Activated CD8-positive, alpha-beta memory T cell treated with anti-CD3 and anti-CD28 coated beads, Interleukin-2, amount 10 ng/mL, durations not matched to agents 7 days and 5 days (primary cell): ENCODE data around the gene ITGA7. TPM values are rescaled to one million over a fixed set of nuclear protein-coding genes. Genes with fewer than 3 reads are reported as not detected.

Experiments used
- ATAC-seq: fragments of 150-1000 bp; cut with Tn5 transposase; one replicate; pipeline ENCODE4 v1.10.0; 2021; ENCODE audit warnings: moderate library complexity
- CTCF ChIA-PET: fragments of 350-600 bp; sonication (Branson Sonifier 250); formaldehyde crosslinking; loops from one replicate; lab custom pipeline; 2021; ENCODE audit warnings: antibody characterized with exemption; lab: Charles Lee
- DNase-seq: peaks from one replicate; pipeline ENCODE4 v3.0.0-alpha.2; 2020
- H3K27ac Mint-ChIP-seq: one replicate; pipeline ENCODE4 v1.8.0; 2021; ENCODE audit warnings: mild to moderate bottlenecking, mixed read lengths
- H3K27me3 Mint-ChIP-seq: one replicate; pipeline ENCODE4 v1.8.0; 2021; ENCODE audit warnings: mixed read lengths
- H3K36me3 Mint-ChIP-seq: one replicate; pipeline ENCODE4 v1.8.0; 2021; ENCODE audit warnings: mild to moderate bottlenecking, mixed read lengths
- H3K4me1 Mint-ChIP-seq: one replicate; pipeline ENCODE4 v1.8.0; 2021; ENCODE audit warnings: mixed read lengths
- H3K4me3 Mint-ChIP-seq: one replicate; pipeline ENCODE4 v1.8.0; 2021; ENCODE audit warnings: mild to moderate bottlenecking, moderate library complexity, mixed read lengths
- H3K9me3 Mint-ChIP-seq: one replicate; pipeline ENCODE4 v1.8.0; 2022; ENCODE audit warnings: low read depth, mixed read lengths
- total RNA-seq, 2 experiments: library from RNA; stranded (reverse); gene quantifications; one replicate each; pipeline ENCODE4 v1.2.3, GENCODE V29; 2021

Gene ITGA7
- total RNA-seq, 2 experiments from 2014 or later: 3.7 to 4.4 TPM

- H3K36me3 Mint-ChIP-seq: peaks cover 10% of the 10 kb centered on the region
- peaks cover 68% of the 10 kb centered on the region for H3K4me1 Mint-ChIP-seq
- ATAC-seq (no peak), DNase-seq (no peak)
- peak within 1 kb of the TSS; percentile 49 for H3K27ac Mint-ChIP-seq
- no peak within 1 kb of the TSS for H3K4me3 Mint-ChIP-seq
- peaks cover 2% of the 10 kb centered on the region for H3K27me3 Mint-ChIP-seq
- H3K9me3 Mint-ChIP-seq: no peaks in the 10 kb centered on the region
- CTCF ChIA-PET: interaction anchor here (1.0 to 11.3 kb wide), 5 partner anchors 10 to 206 kb away, joined by 3 to 233 read pairs (median 7); partner anchors contain the start of gene CD63
Observed at GRCh38 chr12:55720071-55720564, 12.4 kb upstream of the ITGA7 start, which contains the start of gene RDH5. TSS of gene RDH5 (plus strand) at chr12:55720393. CDS start at chr12:55721185, 792 bp downstream.

DNA sequence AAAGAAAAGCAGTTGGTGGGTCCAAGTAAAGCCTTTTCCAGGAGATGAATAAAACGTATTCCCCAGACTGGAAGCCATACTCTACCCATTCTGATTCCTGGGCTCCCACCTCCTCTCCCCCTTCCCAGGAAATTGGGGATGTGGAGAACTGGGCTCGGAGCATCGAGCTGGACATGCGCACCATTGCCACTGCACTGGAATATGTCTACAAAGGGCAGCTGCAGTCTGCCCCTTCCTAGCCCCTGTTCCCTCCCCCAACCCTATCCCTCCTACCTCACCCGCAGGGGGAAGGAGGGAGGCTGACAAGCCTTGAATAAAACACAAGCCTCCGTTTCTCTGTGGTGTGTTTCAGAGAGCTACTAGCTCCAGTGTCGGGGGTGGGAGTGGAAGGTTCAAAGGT, 11.7 kb upstream of the ITGA7 start:
- no peak overlapping the region for H3K4me3 Mint-ChIP-seq
- H3K4me1 Mint-ChIP-seq: peaks cover 61% of the 10 kb centered on the region
- no peaks in the 10 kb centered on the region for H3K9me3 Mint-ChIP-seq
- no peak for ATAC-seq
- peaks cover 2% of the 10 kb centered on the region for H3K27me3 Mint-ChIP-seq
- CTCF ChIA-PET: interaction anchor here (1.2 to 11.3 kb wide), 4 partner anchors 11 to 207 kb away, joined by 3 to 233 read pairs (median 14); partner anchors contain the start of gene CD63
- peaks cover 6% of the 10 kb centered on the region for H3K36me3 Mint-ChIP-seq
- no peak overlapping the region for H3K27ac Mint-ChIP-seq
- no peak for DNase-seq

GRCh38 chr12:55718624-55719275, 11.0 kb upstream of the ITGA7 start:
- Mint-ChIP-seq H3K4me3 (no peak overlapping the region), H3K27me3 (peaks cover 2% of the 10 kb centered on the region), H3K9me3 (no peaks in the 10 kb centered on the region), H3K36me3 (peaks cover 6% of the 10 kb centered on the region), H3K4me1 (peaks cover 60% of the 10 kb centered on the region), H3K27ac (no peak overlapping the region)
- no peak for DNase-seq
- CTCF ChIA-PET: interaction anchor here (2.0 to 11.3 kb wide), 3 partner anchors 11 to 18 kb away, joined by 7 to 233 read pairs (median 26); partner anchors contain the start of gene CD63
- no peak for ATAC-seq

DNA sequence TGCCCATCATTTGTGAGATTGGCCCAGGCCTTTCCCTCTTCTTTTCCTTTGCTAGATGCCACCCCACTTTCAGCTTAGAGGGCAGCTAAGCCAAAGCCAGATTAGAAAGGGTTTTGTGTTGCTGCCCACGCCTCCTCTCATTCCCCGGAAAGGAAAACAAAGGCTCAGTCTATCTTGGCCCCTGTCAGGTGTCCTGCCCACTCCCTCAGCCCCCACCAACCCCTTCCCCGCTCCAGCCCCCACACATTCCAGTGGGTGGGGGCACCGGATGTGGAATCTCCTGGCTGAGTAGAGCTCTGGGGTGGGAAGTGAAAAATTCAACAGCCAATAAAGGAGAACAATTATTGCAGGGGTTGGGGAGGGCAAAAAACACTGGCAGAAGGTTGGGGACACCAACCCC, 10.3 kb upstream of the ITGA7 start:
- CTCF ChIA-PET: interaction anchor here (1.0 to 11.3 kb wide), 4 partner anchors 12 to 71 kb away, joined by 4 to 233 read pairs (median 16); partner anchors contain the start of gene CD63
- Mint-ChIP-seq H3K9me3 (no peaks in the 10 kb centered on the region), H3K4me1 (peaks cover 60% of the 10 kb centered on the region), H3K4me3 (peak overlapping the region; percentile 90), H3K27me3 (peaks cover 2% of the 10 kb centered on the region), H3K27ac (no peak overlapping the region), H3K36me3 (peaks cover 6% of the 10 kb centered on the region)
- ATAC-seq: no peak
- no peak for DNase-seq

DNA sequence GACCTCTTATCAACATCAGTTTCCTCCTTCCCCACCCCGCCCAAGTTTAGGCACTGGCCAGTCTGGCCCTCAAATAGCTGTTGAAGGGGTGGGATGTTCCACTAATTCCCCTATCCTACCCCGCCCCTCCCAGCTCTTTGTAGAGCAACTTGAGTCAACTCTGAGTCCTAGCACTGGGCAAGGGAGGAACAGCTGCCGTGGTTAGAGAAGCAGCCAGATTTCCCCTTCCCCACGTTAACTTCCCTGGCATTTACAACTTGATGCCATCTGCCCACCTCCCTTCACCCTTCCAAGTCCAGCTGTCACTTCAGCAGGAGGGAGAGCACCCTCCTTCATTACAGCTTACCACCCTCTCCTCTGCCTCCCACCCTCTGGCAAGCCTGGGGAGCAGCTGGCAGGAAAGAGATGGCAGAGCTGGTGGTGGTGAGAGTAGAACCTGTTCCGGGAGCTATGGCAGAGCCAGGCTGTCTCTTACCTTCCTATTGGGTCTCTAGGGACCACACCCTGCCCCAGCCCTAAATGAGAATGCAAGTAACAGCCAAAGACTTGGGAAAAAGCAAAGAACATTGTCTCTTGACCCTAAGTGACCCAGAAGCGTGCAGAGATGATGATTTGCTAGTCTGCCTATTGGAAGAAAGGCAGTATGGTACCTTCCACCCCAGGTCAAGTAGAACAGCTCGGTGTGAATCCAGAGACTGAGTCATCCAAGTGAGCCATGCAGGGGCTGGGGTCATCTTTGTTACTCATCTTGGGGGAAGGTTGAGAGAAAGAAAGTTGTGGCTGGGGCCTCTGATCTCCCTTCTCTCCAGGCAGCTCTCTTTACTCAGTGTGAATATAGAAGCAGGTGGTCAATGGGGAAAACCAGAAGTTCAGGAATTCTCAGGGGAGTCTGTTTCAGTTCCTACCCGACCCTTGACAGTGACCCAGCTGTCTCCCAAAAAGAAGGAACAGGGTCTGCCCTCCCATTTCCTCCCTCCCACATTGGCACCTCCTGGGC, 9.6 kb upstream of the ITGA7 start:
- peaks cover 60% of the 10 kb centered on the region for H3K4me1 Mint-ChIP-seq
- H3K36me3 Mint-ChIP-seq: peaks cover 6% of the 10 kb centered on the region
- H3K27ac Mint-ChIP-seq: peak overlapping the region; percentile 90
- no peaks in the 10 kb centered on the region for H3K9me3 Mint-ChIP-seq
- peak overlapping the region; percentile 90 for H3K4me3 Mint-ChIP-seq
- CTCF ChIA-PET: interaction anchor here (1.0 to 11.3 kb wide), 5 partner anchors 7 to 71 kb away, joined by 4 to 233 read pairs (median 15); partner anchors contain the start of gene CD63
- H3K27me3 Mint-ChIP-seq: peaks cover 2% of the 10 kb centered on the region
- no peak for DNase-seq
- no peak for ATAC-seq

DNA sequence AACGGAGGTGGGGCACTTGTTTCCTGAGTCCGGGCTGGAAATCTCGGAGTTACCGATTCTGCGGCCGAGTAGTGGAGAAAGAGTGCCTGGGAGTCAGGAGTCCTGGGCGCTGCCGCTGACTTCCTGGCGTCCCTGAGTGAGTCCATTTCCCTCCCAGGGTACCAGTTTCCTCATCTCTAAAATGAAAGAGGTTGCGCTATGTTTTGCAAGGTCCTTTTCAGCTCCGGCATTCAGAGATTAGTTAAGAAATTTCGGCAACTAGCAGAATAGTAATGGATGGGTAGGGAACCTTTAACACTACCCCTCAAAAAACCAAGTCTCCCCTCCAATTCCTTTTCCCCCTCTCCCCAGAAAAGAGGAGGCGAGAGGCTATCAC, 8.9 kb upstream of the ITGA7 start:
- peaks cover 55% of the 10 kb centered on the region for H3K4me1 Mint-ChIP-seq
- peak overlapping the region; percentile 90 for H3K27ac Mint-ChIP-seq
- ATAC-seq: no peak
- H3K9me3 Mint-ChIP-seq: no peaks in the 10 kb centered on the region
- DNase-seq: no peak
- CTCF ChIA-PET: interaction anchor here (1.4 to 11.3 kb wide), 6 partner anchors 8 to 224 kb away, joined by 5 to 233 read pairs (median 12); partner anchors contain the start of gene CD63
- H3K36me3 Mint-ChIP-seq: peaks cover 5% of the 10 kb centered on the region
- peak overlapping the region; percentile 90 for H3K4me3 Mint-ChIP-seq
- peaks cover 7% of the 10 kb centered on the region for H3K27me3 Mint-ChIP-seq

GRCh38 chr12:55715833-55716581, 8.3 kb upstream of the ITGA7 start, which contains the start of gene BLOC1S1:
TSS of gene BLOC1S1 (plus strand) at chr12:55716046. CDS start at chr12:55716052, 6 bp downstream.
- Mint-ChIP-seq H3K9me3 (no peaks in the 10 kb centered on the region), H3K4me3 (peak within 1 kb of the TSS; percentile 90), H3K36me3 (peaks cover 5% of the 10 kb centered on the region), H3K27ac (peak within 1 kb of the TSS; percentile 90), H3K4me1 (peaks cover 49% of the 10 kb centered on the region), H3K27me3 (peaks cover 7% of the 10 kb centered on the region)
- ATAC-seq (peak; percentile 95), DNase-seq (peak; percentile 96)
- CTCF ChIA-PET: interaction anchor here (0.8 to 11.3 kb wide), 8 partner anchors 9 to 224 kb away, joined by 3 to 233 read pairs (median 8); partner anchors contain the start of gene CD63

DNA sequence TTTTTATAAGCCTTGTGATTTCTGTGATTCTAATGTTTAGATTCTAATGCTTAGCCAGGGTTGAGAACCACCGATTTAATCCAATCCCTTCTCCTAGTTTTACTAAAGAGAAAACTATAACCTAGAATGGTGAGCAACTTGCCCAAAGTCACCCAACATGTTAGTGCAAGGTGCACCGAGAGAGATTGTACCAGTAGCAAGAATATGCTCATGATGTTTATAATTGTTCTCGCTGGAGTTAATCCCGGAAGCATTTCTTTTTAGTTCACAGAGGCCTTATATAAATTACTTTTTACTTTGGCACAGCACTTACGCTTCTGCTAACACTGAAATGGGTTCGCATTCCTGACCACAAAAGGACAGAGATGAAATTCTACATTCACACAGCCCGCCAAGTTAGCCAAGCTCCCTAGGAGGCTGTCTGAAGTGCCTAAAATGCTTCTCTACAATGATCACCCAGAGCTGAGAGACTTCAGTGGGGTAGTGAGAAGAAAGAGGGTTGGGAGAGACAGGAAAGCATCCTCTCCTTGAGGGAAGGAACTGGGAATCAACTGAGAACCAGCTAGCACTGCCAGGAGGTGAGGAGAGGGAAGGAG, 7.6 kb upstream of the ITGA7 start:
- H3K4me1 Mint-ChIP-seq: peaks cover 42% of the 10 kb centered on the region
- peak overlapping the region; percentile 90 for H3K4me3 Mint-ChIP-seq
- no peaks in the 10 kb centered on the region for H3K9me3 Mint-ChIP-seq
- ATAC-seq (no peak), DNase-seq (no peak)
- H3K27me3 Mint-ChIP-seq: peaks cover 12% of the 10 kb centered on the region
- peaks cover 5% of the 10 kb centered on the region for H3K36me3 Mint-ChIP-seq
- H3K27ac Mint-ChIP-seq: peak overlapping the region; percentile 90
- CTCF ChIA-PET: interaction anchor here (0.8 to 11.3 kb wide), 8 partner anchors 9 to 225 kb away, joined by 3 to 233 read pairs (median 8); partner anchors contain the start of gene CD63

GRCh38 chr12:55713721-55714120, 6.0 kb upstream of the ITGA7 start:
- Mint-ChIP-seq H3K27ac (no peak overlapping the region), H3K27me3 (peaks cover 25% of the 10 kb centered on the region), H3K4me3 (no peak overlapping the region), H3K9me3 (no peaks in the 10 kb centered on the region), H3K36me3 (peaks cover 5% of the 10 kb centered on the region), H3K4me1 (peaks cover 35% of the 10 kb centered on the region)
- no peak for ATAC-seq
- CTCF ChIA-PET: no interaction called here
- no peak for DNase-seq

GRCh38 chr12:55712700-55713415, 5.2 kb upstream of the ITGA7 start:
- Mint-ChIP-seq H3K4me1 (peaks cover 34% of the 10 kb centered on the region), H3K4me3 (no peak overlapping the region), H3K9me3 (no peaks in the 10 kb centered on the region), H3K36me3 (no peaks in the 10 kb centered on the region), H3K27ac (no peak overlapping the region), H3K27me3 (peaks cover 31% of the 10 kb centered on the region)
- CTCF ChIA-PET: interaction anchor here (1.0 kb wide), 1 partner anchor 8 kb away, joined by 3 read pairs; no protein-coding TSS in a partner anchor
- ATAC-seq: no peak
- DNase-seq: no peak

- Mint-ChIP-seq H3K4me1 (peaks cover 27% of the 10 kb centered on the region), H3K27me3 (peaks cover 37% of the 10 kb centered on the region), H3K9me3 (no peaks in the 10 kb centered on the region), H3K27ac (no peak overlapping the region), H3K4me3 (no peak overlapping the region), H3K36me3 (no peaks in the 10 kb centered on the region)
- ATAC-seq: no peak
- CTCF ChIA-PET: interaction anchor here (1.0 kb wide), 1 partner anchor 9 kb away, joined by 3 read pairs; no protein-coding TSS in a partner anchor
- no peak for DNase-seq
Observed at GRCh38 chr12:55711786-55712553, 4.3 kb upstream of the ITGA7 start.
